ENCODE data around the gene GLTP.

GLTP gene

GRCh38 chr12:109815757-109816617 lies 64.4 kb downstream of the GLTP start:
- H3K4me3 ChIP-seq (ENCODE audit: low read length, poor library complexity, severe bottlenecking): no peak overlapping the region
- no peaks in the 10 kb centered on the region for H3K9me3 ChIP-seq (ENCODE audit: insufficient read depth, low read depth, low read length)
- no peaks in the 10 kb centered on the region for H3K79me2 ChIP-seq (ENCODE audit: insufficient read depth, low read length)
- no peaks in the 10 kb centered on the region for H3K9me2 ChIP-seq (replicated peaks; ENCODE audit: low read depth, low read length)
- H3K9ac ChIP-seq (ENCODE audit: low read depth, low read length, poor library complexity, severe bottlenecking): no peak overlapping the region
- no peak overlapping the region for H3K4me2 ChIP-seq (ENCODE audit: low read depth, low read length, poor library complexity, severe bottlenecking)
- no peak overlapping the region for H2AFZ ChIP-seq (ENCODE audit: low read length)
- no peaks in the 10 kb centered on the region for H3K27me3 ChIP-seq (ENCODE audit: insufficient read depth, low read length, poor library complexity, severe bottlenecking)
- no peaks in the 10 kb centered on the region for H3F3A ChIP-seq (ENCODE audit: low read depth)
- TF ChIP-seq EZH2phosphoT487 (IDR thresholded peaks at IDR 0.05; ENCODE audit: borderline replicate concordance): no peak
- H3K4me1 ChIP-seq (ENCODE audit: insufficient read depth, low read length, poor library complexity, severe bottlenecking): no peaks in the 10 kb centered on the region
- H3K36me3 ChIP-seq (ENCODE audit: insufficient read depth, low read length): no peaks in the 10 kb centered on the region
- no peaks in the 10 kb centered on the region for H4K20me1 ChIP-seq (ENCODE audit: insufficient read depth, low read length, poor library complexity, severe bottlenecking)

- H3K4me1 ChIP-seq (ENCODE audit: insufficient read depth, low read length, poor library complexity, severe bottlenecking): no peaks in the 10 kb centered on the region
- H3K9me3 ChIP-seq (ENCODE audit: insufficient read depth, low read depth, low read length): no peaks in the 10 kb centered on the region
- no peak overlapping the region for H3K4me2 ChIP-seq (ENCODE audit: low read depth, low read length, poor library complexity, severe bottlenecking)
- H2AFZ ChIP-seq (ENCODE audit: low read length): no peak overlapping the region
- H3K9ac ChIP-seq (ENCODE audit: low read depth, low read length, poor library complexity, severe bottlenecking): no peak overlapping the region
- no peaks in the 10 kb centered on the region for H3K9me2 ChIP-seq (replicated peaks; ENCODE audit: low read depth, low read length)
- no peaks in the 10 kb centered on the region for H3K27me3 ChIP-seq (ENCODE audit: insufficient read depth, low read length, poor library complexity, severe bottlenecking)
- no peaks in the 10 kb centered on the region for H3K79me2 ChIP-seq (ENCODE audit: insufficient read depth, low read length)
- H4K20me1 ChIP-seq (ENCODE audit: insufficient read depth, low read length, poor library complexity, severe bottlenecking): no peaks in the 10 kb centered on the region
- no peaks in the 10 kb centered on the region for H3F3A ChIP-seq (ENCODE audit: low read depth)
- H3K4me3 ChIP-seq (ENCODE audit: low read length, poor library complexity, severe bottlenecking): no peak overlapping the region
- no peak for TF ChIP-seq EZH2phosphoT487 (IDR thresholded peaks at IDR 0.05; ENCODE audit: borderline replicate concordance)
- TF ChIP-seq CTCF (conservative IDR thresholded peaks at IDR 0.05; ENCODE audit: low read length): no peak
- H3K36me3 ChIP-seq (ENCODE audit: insufficient read depth, low read length): no peaks in the 10 kb centered on the region
These were observed 65.1 kb downstream of the GLTP start for GRCh38 chr12:109815225-109815624.

- Histone ChIP-seq H3K27me3 (ENCODE audit: insufficient read depth, low read length, poor library complexity, severe bottlenecking) (no peaks in the 10 kb centered on the region), H3K9ac (ENCODE audit: low read depth, low read length, poor library complexity, severe bottlenecking) (no peak overlapping the region), H3K4me1 (ENCODE audit: insufficient read depth, low read length, poor library complexity, severe bottlenecking) (no peaks in the 10 kb centered on the region), H3F3A (ENCODE audit: low read depth) (no peaks in the 10 kb centered on the region), H3K4me2 (ENCODE audit: low read depth, low read length, poor library complexity, severe bottlenecking) (no peak overlapping the region), H4K20me1 (ENCODE audit: insufficient read depth, low read length, poor library complexity, severe bottlenecking) (no peaks in the 10 kb centered on the region), H3K9me3 (ENCODE audit: insufficient read depth, low read depth, low read length) (no peaks in the 10 kb centered on the region), H3K9me2 (replicated peaks; ENCODE audit: low read depth, low read length) (no peaks in the 10 kb centered on the region), H3K36me3 (ENCODE audit: insufficient read depth, low read length) (no peaks in the 10 kb centered on the region), H2AFZ (ENCODE audit: low read length) (no peak overlapping the region), H3K4me3 (ENCODE audit: low read length, poor library complexity, severe bottlenecking) (no peak overlapping the region), H3K79me2 (ENCODE audit: insufficient read depth, low read length) (no peaks in the 10 kb centered on the region)
- TF ChIP-seq EZH2phosphoT487 (IDR thresholded peaks at IDR 0.05; ENCODE audit: borderline replicate concordance) (no peak), CTCF (conservative IDR thresholded peaks at IDR 0.05; ENCODE audit: low read length) (no peak)
These were observed 65.7 kb downstream of the GLTP start for GRCh38 chr12:109814600-109815150.
